Inflammatory macrophage treated with lipopolysaccharide for 1 hour (primary cell): Measurements from ENCODE around the gene LSM2.
"Not testable (repeated sequence)": the region's sequence is repeated elsewhere in the genome, so short reads cannot be mapped to it uniquely, and the experiment has no call there.

Experiments
- DNase-seq, 2 donors: peaks; one replicate each; pipeline ENCODE4 v3.0.0-alpha.2; 2020 to 2022

Gene LSM2

GRCh38 chr6:31827286-31828079 lies 20.7 kb upstream of the LSM2 start, which contains the start of gene HSPA1B:
Gene HSPA1B, plus strand, starts transcription at chr6:31827738. Its CDS starts 213 bp downstream, at chr6:31827951.
- peak; percentile 96 to 98 for DNase-seq

- peak in 1 of 2 donors; percentile 36 for DNase-seq
Observed at GRCh38 chr6:31826793-31827285, 20.1 kb upstream of the LSM2 start.

GRCh38 chr6:31825553-31825952 lies 18.8 kb upstream of the LSM2 start:
- DNase-seq: no peak

- DNase-seq: peak in 1 of 2 donors; percentile 35
Observed at GRCh38 chr6:31823592-31824196, 16.9 kb upstream of the LSM2 start.

GRCh38 chr6:31822036-31822821 lies 15.5 kb upstream of the LSM2 start:
- peak; percentile 86 to 97 for DNase-seq

GRCh38 chr6:31821301-31822035 lies 14.7 kb upstream of the LSM2 start:
- DNase-seq: peak; percentile 67 to 76

- DNase-seq: not testable (repeated sequence)
Observed at GRCh38 chr6:31820399-31820798, 13.6 kb upstream of the LSM2 start.

GRCh38 chr6:31819871-31820299 lies 13.1 kb upstream of the LSM2 start:
- DNase-seq: no peak

GRCh38 chr6:31817929-31818511 lies 11.3 kb upstream of the LSM2 start:
- not testable (repeated sequence) for DNase-seq

GRCh38 chr6:31817133-31817928 lies 10.6 kb upstream of the LSM2 start:
- DNase-seq: peak in 1 of 2 donors; percentile 52

GRCh38 chr6:31815025-31815838 lies 8.5 kb upstream of the LSM2 start, which contains the start of the genes HSPA1A and HSPA1L:
Gene HSPA1A, plus strand, starts transcription at chr6:31815543. Its CDS starts 214 bp downstream, at chr6:31815757.
Gene HSPA1L, minus strand, starts transcription at chr6:31815283. Its CDS starts 3,311 bp downstream, at chr6:31811972.
- peak; percentile 95 to 97 for DNase-seq

- DNase-seq: peak; percentile 97 to 100
Observed at GRCh38 chr6:31814677-31815024, 7.9 kb upstream of the LSM2 start.

- no peak for DNase-seq
Observed at GRCh38 chr6:31813465-31813849, 6.7 kb upstream of the LSM2 start.

- DNase-seq: no peak
Observed at GRCh38 chr6:31811645-31812044, 4.9 kb upstream of the LSM2 start.

GRCh38 chr6:31808599-31808998 lies 1.8 kb upstream of the LSM2 start:
- not testable (repeated sequence) for DNase-seq

- DNase-seq: no peak
Observed at GRCh38 chr6:31805939-31806469, 762 bp downstream of the LSM2 start.

- not testable (repeated sequence) for DNase-seq
Observed at GRCh38 chr6:31801031-31801927, 5.5 kb downstream of the LSM2 start.

GRCh38 chr6:31799781-31800180 lies 7.0 kb downstream of the LSM2 start:
- DNase-seq: no peak

- no peak for DNase-seq
Observed at GRCh38 chr6:31797588-31797987, 9.2 kb downstream of the LSM2 start.
